Activated T-cell treated with anti-CD3 and anti-CD28 coated beads for 1 hour (primary cell): Measurements from ENCODE around the gene ARHGEF11.
A peak's percentile ranks its signal among the peaks of the same experiment; 100 is the strongest.

Experiments used
- DNase-seq: peaks from one replicate; pipeline ENCODE4 v3.0.0-alpha.2; 2020; ENCODE audit warnings: low read depth

The ARHGEF11 gene

DNA sequence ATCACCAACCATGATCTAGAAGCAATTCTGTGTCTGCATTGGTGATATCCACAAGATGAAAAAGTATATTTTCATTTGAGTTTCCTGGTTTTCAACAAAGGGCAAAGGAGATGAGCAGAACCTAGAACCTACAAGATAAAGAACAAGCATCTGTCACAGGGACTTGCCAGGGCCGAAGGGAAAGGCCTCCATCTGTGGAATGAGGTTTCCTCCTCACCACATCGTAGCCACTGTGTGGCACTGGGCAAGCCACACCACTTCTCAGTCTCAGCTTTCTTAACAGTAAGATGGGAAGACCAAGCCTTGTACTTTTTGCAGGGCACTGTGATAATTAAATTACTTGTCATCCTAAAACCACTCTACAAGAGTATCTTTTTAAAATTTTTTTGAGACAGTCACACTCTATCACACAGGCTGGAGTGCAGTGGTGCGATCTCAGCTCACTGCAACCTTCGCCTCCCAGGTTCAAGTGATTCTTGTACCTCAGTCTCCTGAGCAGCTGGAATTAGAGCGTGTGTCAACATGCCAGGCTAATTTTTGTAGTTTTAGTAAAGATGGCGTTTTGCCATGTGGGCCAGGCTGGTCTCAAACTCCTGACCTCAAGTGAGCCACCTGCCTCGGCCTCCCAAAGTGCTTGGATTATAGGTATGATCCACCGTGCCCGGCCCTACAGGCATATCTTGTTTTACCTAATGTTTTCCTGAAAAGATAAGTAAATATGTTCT, 45.8 kb downstream of the ARHGEF11 start:
- DNase-seq: no peak

DNA sequence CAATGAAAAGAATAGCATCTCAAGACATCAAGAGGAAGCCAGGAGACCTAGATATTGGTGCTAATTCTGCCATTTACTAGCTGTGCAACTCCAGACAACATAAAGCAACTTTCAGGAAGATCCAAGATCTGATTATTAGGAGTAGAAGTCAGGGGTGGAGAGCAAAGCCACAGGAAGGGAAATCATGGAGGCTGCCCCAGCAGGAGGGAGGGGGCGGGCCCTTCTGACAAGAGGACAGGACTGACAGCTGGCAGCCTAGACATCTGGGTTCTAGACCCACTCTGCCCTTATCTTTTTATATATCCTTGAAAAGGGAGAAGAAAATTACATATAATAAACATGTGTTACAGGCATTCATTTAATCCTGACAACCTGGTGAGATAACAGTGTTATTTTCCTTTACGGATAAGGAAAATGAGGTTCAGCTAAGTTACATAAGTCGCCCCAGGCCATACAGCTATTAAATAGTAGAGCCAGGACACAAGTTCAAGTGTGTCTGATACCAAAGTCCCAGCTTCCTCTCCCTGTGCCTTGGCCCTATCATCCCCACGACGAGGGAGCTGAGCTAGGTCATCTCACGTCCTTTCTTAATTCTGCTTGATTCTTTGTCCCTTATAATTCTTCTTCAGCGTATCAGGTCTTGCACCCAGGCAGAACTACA, 46.6 kb downstream of the ARHGEF11 start:
- no peak for DNase-seq

DNA sequence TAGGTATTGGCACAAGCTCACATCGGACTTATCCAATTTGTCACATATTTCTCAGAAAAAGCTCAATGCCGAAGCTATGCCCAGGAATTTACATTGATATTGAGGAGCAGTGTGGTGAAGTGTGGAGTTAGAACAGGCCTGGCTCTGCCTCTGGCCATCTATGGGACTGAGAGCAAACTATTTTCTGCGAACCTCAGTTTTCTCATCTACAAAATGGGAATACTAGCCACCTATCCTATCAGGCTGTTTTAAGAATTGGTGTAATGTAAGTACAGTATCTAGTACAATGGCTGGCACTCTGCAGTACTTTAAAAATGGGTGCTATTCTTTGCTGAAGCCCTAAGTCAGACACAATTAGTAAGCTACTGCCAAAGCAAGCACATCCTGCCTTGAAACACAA, 47.2 kb downstream of the ARHGEF11 start:
- DNase-seq: no peak

- DNase-seq: no peak
These were observed 50.1 kb downstream of the ARHGEF11 start for GRCh38 chr1:156995412-156995811.

DNA sequence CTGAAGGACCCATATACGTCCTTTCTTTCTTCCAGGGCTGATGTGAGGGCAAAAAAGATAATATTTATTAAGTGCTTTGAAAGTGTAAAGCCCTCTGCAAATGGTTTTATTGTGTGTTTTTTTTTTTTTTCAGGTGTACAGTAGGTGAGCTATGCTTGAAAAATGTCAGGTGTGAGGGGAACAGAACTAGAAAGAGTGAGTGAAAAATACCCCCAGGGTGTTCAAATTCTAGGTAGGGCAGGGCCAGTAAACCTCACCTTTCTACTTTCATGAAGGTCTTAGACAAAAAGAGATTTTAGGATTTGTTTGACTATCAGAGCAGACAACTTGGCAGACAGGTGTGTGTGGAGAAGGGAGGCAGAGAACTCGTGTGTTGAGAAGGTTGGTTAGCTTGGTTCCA, 51.3 kb downstream of the ARHGEF11 start:
- no peak for DNase-seq

DNA sequence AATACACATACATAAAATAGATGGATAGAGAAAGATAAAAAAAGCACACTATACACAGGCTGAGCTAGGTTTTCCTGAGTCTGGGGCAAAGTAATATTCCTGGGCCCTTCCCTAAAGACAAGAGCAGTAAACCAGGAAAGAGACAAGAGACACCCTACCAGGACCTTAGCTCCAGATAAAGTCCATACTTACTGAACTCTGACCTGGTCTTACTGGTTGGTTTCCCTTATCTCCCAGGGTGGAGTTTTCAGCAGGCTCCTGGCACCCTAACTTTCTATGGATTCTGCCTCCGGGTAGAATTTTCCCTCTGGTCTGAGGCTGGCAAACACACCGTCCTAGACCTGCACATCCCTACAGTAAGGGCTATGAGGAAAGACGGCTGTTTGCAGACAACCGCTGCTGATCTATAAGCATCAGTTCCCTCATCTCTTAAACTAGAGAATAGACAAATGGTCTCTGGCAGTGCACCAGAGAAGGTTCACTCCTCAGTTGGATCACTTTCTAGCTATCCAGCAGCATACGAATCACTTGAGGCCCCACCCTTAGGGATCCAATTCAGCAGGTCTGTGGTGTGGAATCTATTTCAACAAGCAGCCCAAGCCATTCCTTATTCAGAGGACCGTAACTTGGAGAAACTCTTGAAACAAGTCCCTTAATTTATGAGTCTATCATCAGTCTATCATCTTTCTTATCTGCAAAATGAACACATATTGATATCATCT, 52.0 kb downstream of the ARHGEF11 start:
- no peak for DNase-seq

DNA sequence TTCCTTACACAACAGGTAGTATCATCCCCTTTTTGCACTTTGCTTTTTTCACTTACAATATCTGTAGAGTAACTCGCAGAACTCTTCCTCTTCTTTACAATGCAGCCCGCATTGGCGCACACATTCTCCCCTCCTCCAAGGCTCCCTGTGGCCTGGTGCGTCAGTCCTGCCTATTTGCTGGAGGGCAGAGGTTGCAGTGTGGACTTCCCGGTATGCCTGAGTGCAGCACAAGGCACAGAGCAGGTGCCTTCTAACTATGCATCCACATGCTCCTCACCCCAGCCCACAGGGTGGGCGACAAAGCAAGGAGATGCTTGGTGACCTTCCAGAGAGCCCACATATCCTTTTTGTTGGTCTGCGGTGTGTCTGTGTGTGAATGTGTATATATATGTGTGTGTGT, 53.3 kb downstream of the ARHGEF11 start:
- no peak for DNase-seq

GRCh38 chr1:156987715-156988114, 57.8 kb downstream of the ARHGEF11 start:
- no peak for DNase-seq

- DNase-seq: no peak
These were observed 65.0 kb downstream of the ARHGEF11 start for GRCh38 chr1:156980551-156980950.

DNA sequence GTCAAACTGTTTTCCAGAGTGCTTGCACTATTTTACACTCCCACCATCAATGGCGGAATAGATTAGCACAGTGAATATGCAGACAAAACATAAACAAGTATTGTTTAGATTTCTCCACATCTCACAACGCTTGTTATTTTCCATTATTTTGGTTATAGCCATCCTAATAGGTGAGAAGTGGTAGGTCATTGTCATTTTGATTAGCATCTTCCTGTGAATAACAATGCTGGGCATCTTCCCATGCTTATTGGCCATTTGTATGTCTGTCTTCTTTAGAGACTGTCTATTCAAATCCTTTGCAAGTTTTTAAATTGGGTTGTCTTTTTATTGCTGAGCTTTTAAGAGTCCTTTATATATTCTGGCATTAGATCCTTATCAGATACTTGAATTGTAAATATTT, 70.5 kb downstream of the ARHGEF11 start:
- DNase-seq: no peak

DNA sequence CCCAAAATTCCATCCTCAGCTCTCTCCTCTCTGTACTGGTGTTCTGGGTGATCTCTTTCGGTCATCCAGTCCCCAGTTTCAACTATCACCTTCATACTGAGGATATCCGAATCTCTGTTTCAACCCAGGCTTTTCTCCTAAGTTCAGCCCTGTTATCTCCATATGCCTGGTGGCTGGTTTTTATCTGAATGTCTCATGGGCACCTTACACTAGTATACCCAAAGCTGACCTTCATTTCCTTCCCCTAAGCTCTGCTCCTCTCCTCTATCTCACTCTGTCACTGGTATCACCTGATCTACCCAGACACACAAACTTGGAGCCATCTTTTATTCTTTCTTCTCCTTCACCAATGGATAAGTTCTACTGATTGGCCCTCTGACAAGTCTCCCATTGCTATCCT, 72.1 kb downstream of the ARHGEF11 start:
- no peak for DNase-seq

GRCh38 chr1:156970017-156970416, 75.5 kb downstream of the ARHGEF11 start:
- no peak for DNase-seq

DNA sequence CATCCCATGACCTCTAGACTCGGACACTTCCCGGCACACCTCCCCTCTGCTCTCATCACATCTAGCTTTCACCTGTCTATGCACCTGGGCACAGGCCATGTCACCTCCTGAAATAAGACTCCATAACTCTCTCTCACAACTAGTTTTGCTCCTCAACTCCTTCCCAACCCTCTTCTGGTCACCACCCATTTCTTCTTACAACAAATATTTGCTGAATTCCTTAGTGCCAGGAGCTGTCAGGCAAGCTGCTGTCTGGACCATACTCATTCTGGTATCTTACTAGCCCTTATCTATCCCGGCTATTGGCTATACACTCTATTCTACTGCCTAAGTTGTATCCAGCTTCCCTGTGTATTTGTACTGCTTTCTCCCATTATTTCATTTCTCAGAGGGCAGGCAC, 76.0 kb downstream of the ARHGEF11 start:
- DNase-seq: no peak

- DNase-seq: no peak
These were observed 81.1 kb downstream of the ARHGEF11 start for GRCh38 chr1:156964441-156964840.

GRCh38 chr1:156963621-156964020, 81.9 kb downstream of the ARHGEF11 start:
- DNase-seq: peak; percentile 25

DNA sequence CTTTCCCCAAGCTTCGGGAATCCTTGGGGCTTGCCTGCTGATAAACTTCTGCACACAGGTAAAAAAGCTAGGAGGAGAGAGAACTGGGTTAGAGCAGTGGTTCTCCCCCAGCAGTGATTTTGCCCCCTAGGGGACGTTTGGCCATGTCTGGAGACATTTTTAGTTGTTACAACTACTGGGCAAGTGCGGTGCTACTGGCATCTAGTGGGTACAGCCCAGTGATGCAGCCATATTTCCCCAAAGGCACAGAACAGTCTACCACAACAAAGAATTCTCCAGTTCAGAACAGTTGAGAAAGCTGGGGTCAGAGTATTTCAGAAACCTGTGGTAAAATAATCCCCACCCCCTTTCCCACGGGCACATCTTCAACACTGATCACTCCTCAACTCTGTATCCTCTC, 83.8 kb downstream of the ARHGEF11 start:
- DNase-seq: no peak

GRCh38 chr1:156959925-156960324, 85.6 kb downstream of the ARHGEF11 start:
- no peak for DNase-seq

DNA sequence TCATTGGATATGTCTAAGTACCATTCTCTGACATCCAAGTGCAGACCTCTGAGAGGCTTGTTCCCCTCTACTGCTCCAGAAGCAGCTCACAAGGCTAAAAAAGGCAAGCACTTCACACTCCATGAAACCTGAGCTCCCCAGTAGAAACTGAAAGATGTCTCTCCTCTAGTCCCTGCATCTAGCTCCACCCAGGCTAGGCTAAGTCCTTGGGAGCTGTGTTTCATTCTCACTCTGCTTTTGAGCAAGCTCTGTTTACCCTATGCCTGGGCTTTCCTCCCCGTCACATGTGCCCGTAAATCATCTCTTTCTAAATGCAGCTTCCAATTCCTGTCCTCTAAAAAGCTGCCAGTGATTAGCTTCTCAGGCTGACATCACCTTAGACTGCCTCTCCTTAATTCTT, 86.1 kb downstream of the ARHGEF11 start:
- no peak for DNase-seq

DNA sequence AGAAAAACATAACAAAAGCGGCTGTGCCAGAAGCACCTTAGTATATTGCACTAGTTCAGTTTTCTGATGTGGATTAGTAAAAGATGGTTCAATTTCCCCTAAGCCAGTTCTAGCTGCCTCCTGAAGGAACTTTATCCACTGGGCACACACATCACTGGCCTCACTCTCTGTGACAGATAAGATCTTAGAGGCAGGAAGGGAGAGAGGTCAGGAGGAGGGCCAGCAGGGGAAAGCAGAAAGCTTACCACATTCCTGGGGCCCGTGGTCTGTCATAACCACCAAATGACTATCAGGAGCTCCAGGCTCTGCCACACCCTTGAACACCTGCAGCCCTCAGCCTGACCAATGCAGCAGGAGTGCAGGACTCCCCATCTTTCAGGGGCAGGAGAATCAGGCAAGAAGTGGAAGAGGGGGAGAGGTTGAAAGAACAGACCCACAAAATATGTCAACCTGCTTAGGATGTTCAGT, 87.3 kb downstream of the ARHGEF11 start:
- no peak for DNase-seq

DNA sequence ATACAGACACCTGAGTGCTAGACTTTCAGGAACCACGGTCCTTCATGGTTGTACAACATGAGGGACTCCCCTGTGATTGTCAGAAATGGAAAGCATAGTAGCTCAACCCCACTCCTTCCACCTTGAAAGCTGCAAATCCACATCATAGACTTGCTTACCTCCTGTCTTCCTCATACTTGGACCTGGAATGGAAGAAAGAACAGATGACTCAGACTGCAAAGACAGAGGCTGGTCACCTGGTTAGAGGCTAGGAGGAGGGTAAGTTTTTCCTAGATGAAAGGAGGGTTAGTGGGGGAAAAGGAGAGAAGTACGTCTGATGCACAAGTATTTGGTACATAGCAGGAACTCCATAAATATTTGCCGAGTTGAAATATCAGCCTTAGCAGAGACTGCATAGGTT, 87.9 kb downstream of the ARHGEF11 start:
- no peak for DNase-seq

- no peak for DNase-seq
These were observed 89.2 kb downstream of the ARHGEF11 start for GRCh38 chr1:156956333-156956732.

- DNase-seq: no peak
These were observed 92.0 kb downstream of the ARHGEF11 start for GRCh38 chr1:156953571-156953970.

GRCh38 chr1:156951371-156951770, 94.2 kb downstream of the ARHGEF11 start:
- DNase-seq: no peak
